ENCODE results near the gene MOV10L1.

MOV10L1 gene

DNA sequence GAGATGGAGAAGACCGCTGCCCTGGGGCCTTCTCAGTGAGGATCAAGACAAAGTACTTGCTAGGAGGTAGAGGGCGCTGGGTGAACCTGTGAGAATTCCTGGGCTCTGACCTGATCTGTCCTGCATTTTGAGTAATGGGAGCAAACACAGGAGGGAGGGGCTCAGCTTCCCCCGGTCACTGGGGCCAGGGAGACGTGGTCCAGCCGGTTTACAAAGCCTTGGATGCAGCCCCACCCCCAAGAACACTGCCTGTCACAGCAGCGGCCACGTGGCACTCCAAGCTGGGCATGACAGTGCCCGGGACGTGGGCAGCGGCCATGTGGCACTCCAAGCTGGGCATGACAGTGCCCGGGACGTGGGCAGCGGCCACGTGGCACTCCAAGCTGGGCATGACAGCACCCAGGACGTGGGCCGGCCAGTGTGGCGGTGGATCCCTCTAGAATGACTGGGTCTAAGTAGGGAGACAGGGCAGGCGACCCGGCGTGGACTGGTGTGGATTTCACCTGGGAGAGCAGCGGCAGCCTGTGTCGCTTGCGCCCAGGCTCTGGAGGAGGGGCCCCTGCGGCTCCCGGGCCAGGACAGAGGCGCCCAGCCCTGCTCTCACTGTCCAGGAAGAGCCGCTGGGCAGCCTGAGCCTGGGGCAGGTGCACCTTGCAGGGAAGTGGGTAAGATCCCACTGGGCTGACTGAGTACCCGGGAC, 29.2 kb upstream of the MOV10L1 start:
- TF ChIP-seq, protein P1, sequence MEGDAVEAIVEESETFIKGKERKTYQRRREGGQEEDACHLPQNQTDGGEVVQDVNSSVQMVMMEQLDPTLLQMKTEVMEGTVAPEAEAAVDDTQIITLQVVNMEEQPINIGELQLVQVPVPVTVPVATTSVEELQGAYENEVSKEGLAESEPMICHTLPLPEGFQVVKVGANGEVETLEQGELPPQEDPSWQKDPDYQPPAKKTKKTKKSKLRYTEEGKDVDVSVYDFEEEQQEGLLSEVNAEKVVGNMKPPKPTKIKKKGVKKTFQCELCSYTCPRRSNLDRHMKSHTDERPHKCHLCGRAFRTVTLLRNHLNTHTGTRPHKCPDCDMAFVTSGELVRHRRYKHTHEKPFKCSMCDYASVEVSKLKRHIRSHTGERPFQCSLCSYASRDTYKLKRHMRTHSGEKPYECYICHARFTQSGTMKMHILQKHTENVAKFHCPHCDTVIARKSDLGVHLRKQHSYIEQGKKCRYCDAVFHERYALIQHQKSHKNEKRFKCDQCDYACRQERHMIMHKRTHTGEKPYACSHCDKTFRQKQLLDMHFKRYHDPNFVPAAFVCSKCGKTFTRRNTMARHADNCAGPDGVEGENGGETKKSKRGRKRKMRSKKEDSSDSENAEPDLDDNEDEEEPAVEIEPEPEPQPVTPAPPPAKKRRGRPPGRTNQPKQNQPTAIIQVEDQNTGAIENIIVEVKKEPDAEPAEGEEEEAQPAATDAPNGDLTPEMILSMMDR (conservative IDR thresholded peaks at IDR 0.05; ENCODE audit: low read length), result no peak
- no peak for DNase-seq (ENCODE audit: low read depth)
- H3K4me3 ChIP-seq (ENCODE audit: low read length), result no peak overlapping the region

- H3K4me3 ChIP-seq (ENCODE audit: low read length), result no peak overlapping the region
- TF ChIP-seq, protein P1 (conservative IDR thresholded peaks at IDR 0.05; ENCODE audit: low read length), result no peak
- DNase-seq (ENCODE audit: low read depth), result no peak
These were observed 28.5 kb upstream of the MOV10L1 start for GRCh38 chr22:50061141-50061823.

- H3K4me3 ChIP-seq (ENCODE audit: low read length), result no peak overlapping the region
- DNase-seq (ENCODE audit: low read depth), result no peak
- TF ChIP-seq, protein P1 (conservative IDR thresholded peaks at IDR 0.05; ENCODE audit: low read length), result no peak
These were observed 27.9 kb upstream of the MOV10L1 start for GRCh38 chr22:50061824-50062355.

- TF ChIP-seq, protein P1 (conservative IDR thresholded peaks at IDR 0.05; ENCODE audit: low read length), result no peak
These were observed 27.2 kb upstream of the MOV10L1 start for GRCh38 chr22:50062509-50063135.

DNA sequence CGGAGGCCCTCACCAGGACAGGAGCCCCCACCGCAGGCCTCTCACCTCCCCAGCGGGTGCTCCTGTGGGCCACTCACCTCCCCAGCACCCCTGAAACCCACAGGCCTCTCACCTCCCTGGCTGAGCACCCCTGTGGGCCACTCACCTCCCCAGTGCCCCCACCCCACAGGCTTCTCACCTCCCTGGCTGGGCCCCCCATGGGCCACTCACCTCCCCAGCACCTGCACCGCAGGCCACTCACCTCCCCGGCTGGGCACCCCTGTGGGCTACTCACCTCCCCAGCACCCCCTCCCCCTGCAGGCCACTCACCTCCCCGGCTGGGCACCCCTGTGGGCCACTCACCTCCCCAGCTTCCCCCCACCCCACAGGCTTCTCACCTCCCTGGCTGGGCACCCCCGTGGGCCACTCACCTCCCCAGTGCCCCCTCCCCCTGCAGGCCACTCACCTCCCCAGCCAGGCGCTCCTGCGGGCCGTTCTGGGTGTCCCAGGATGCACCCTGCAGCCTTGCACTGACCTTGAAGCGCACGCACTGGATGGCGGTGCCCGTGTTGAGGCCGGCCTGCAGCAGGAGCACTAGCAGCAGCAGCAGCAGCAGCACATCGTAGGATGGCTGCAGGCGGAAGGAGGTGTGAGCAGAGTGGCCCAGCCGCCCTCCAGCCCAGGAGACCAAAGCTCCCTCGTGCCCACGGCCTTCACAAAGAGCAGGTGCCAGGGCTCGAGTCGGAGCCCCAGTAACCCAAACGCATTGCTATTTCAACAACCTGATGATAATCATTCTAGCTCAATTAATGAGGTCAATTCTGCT, 26.0 kb upstream of the MOV10L1 start:
- DNase-seq (ENCODE audit: low read depth), result no peak
- TF ChIP-seq, protein P1 (conservative IDR thresholded peaks at IDR 0.05; ENCODE audit: low read length), result no peak

More at GRCh38 chr22:50062509-50063135, 27.2 kb upstream of the MOV10L1 start:
- no peak for DNase-seq (ENCODE audit: low read depth)
- H3K4me3 ChIP-seq (ENCODE audit: low read length), result no peak overlapping the region

GRCh38 chr22:50064453-50064852, 25.4 kb upstream of the MOV10L1 start:
- no peak overlapping the region for H3K4me3 ChIP-seq (ENCODE audit: low read length)
- TF ChIP-seq, protein P1 (conservative IDR thresholded peaks at IDR 0.05; ENCODE audit: low read length), result no peak

More for the DNA sequence above, 26.0 kb upstream of the MOV10L1 start:
- no peak overlapping the region for H3K4me3 ChIP-seq (ENCODE audit: low read length)

More at GRCh38 chr22:50064453-50064852, 25.4 kb upstream of the MOV10L1 start:
- DNase-seq (ENCODE audit: low read depth), result no peak

Measured in AG10803 (cell line).